Measurements from ENCODE around the gene SLC45A1.

Gene SLC45A1

GRCh38 chr1:8374356-8374755, 56.4 kb downstream of the SLC45A1 start:
- no peak for TF ChIP-seq TAF1 (IDR thresholded peaks at IDR 0.05; ENCODE audit: borderline replicate concordance, insufficient read depth, low read length)
- TF ChIP-seq FOXP2 (optimal IDR thresholded peaks at IDR 0.05; ENCODE audit: borderline replicate concordance, extremely low read depth, extremely low read length, insufficient read depth): no peak
- no peak for TF ChIP-seq SIN3A (IDR thresholded peaks at IDR 0.05; ENCODE audit: borderline replicate concordance, insufficient read depth, low read length)
- TF ChIP-seq, protein P1, sequence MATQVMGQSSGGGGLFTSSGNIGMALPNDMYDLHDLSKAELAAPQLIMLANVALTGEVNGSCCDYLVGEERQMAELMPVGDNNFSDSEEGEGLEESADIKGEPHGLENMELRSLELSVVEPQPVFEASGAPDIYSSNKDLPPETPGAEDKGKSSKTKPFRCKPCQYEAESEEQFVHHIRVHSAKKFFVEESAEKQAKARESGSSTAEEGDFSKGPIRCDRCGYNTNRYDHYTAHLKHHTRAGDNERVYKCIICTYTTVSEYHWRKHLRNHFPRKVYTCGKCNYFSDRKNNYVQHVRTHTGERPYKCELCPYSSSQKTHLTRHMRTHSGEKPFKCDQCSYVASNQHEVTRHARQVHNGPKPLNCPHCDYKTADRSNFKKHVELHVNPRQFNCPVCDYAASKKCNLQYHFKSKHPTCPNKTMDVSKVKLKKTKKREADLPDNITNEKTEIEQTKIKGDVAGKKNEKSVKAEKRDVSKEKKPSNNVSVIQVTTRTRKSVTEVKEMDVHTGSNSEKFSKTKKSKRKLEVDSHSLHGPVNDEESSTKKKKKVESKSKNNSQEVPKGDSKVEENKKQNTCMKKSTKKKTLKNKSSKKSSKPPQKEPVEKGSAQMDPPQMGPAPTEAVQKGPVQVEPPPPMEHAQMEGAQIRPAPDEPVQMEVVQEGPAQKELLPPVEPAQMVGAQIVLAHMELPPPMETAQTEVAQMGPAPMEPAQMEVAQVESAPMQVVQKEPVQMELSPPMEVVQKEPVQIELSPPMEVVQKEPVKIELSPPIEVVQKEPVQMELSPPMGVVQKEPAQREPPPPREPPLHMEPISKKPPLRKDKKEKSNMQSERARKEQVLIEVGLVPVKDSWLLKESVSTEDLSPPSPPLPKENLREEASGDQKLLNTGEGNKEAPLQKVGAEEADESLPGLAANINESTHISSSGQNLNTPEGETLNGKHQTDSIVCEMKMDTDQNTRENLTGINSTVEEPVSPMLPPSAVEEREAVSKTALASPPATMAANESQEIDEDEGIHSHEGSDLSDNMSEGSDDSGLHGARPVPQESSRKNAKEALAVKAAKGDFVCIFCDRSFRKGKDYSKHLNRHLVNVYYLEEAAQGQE (IDR thresholded peaks at IDR 0.05; ENCODE audit: insufficient read depth in 1 of 2, low read depth in 2 of 2, low read length in 2 of 2): no peak
- no peak for TF ChIP-seq POLR2AphosphoS5 (IDR thresholded peaks at IDR 0.05; ENCODE audit: low read depth, low read length)

- TF ChIP-seq POLR2AphosphoS5 (IDR thresholded peaks at IDR 0.05; ENCODE audit: low read depth, low read length) (no peak), TAF1 (IDR thresholded peaks at IDR 0.05; ENCODE audit: borderline replicate concordance, insufficient read depth, low read length) (no peak), FOXP2 (optimal IDR thresholded peaks at IDR 0.05; ENCODE audit: borderline replicate concordance, extremely low read depth, extremely low read length, insufficient read depth) (no peak), SIN3A (IDR thresholded peaks at IDR 0.05; ENCODE audit: borderline replicate concordance, insufficient read depth, low read length) (no peak)
- TF ChIP-seq, protein P1 (IDR thresholded peaks at IDR 0.05; ENCODE audit: insufficient read depth in 1 of 2, low read depth in 2 of 2, low read length in 2 of 2): no peak
Observed at GRCh38 chr1:8374812-8375211, 56.9 kb downstream of the SLC45A1 start.

DNA sequence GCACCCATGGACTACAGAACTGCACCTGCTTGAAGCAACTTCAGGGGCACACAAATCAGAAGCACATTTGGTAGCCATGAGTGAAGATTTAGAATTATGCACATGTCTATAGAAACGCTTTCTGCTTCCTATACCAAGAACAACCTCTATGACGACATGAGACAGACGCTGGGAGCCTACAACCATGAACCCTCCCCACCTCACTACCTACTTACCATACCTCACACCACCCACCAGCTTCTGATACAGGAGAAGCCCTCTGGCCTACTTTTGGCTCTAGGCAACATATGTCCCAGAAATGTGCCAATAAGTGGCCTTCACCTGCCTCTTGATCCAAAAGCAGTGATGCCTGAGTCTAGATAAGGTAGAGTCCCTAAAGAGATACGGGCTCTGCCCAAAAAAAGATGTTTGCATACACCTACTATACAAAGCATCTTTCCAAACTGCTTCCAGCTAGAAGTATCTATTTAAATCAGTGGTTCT, 58.5 kb downstream of the SLC45A1 start:
- no peak for TF ChIP-seq SIN3A (IDR thresholded peaks at IDR 0.05; ENCODE audit: borderline replicate concordance, insufficient read depth, low read length)

- TF ChIP-seq TAF1 (IDR thresholded peaks at IDR 0.05; ENCODE audit: borderline replicate concordance, insufficient read depth, low read length) (no peak), SIN3A (IDR thresholded peaks at IDR 0.05; ENCODE audit: borderline replicate concordance, insufficient read depth, low read length) (no peak), FOXP2 (optimal IDR thresholded peaks at IDR 0.05; ENCODE audit: borderline replicate concordance, extremely low read depth, extremely low read length, insufficient read depth) (no peak), POLR2AphosphoS5 (IDR thresholded peaks at IDR 0.05; ENCODE audit: low read depth, low read length) (no peak)
- TF ChIP-seq, protein P1 (IDR thresholded peaks at IDR 0.05; ENCODE audit: insufficient read depth in 1 of 2, low read depth in 2 of 2, low read length in 2 of 2): no peak
Observed at GRCh38 chr1:8377271-8377981, 59.5 kb downstream of the SLC45A1 start.

GRCh38 chr1:8378178-8378577, 60.3 kb downstream of the SLC45A1 start:
- TF ChIP-seq FOXP2 (optimal IDR thresholded peaks at IDR 0.05; ENCODE audit: borderline replicate concordance, extremely low read depth, extremely low read length, insufficient read depth) (no peak), SIN3A (IDR thresholded peaks at IDR 0.05; ENCODE audit: borderline replicate concordance, insufficient read depth, low read length) (no peak), TAF1 (IDR thresholded peaks at IDR 0.05; ENCODE audit: borderline replicate concordance, insufficient read depth, low read length) (no peak), POLR2AphosphoS5 (IDR thresholded peaks at IDR 0.05; ENCODE audit: low read depth, low read length) (no peak)
- TF ChIP-seq, protein P1 (IDR thresholded peaks at IDR 0.05; ENCODE audit: insufficient read depth in 1 of 2, low read depth in 2 of 2, low read length in 2 of 2): no peak

Data from PFSK-1 (cell line).